KMS-11 (cell line): ENCODE measurements around the gene ACACA.

Experiments
- H2AFZ ChIP-seq: fragments of 200-600 bp; sonication (generic); 2 replicates; pipeline ENCODE4 v1.6.1; 2016; ENCODE audit warnings: antibody characterized with exemption, mixed run types, low read depth
- H3K27ac ChIP-seq: fragments of 200-600 bp; sonication (generic); 2 replicates; pipeline ENCODE4 v1.6.1; 2016; ENCODE audit warnings: mild to moderate bottlenecking, mixed run types
- H3K27me3 ChIP-seq: fragments of 200-600 bp; sonication (generic); 2 replicates; pipeline ENCODE4 v1.6.1; 2017; ENCODE audit warnings: mild to moderate bottlenecking, low read depth, mixed run types, moderate library complexity; ENCODE audit not compliant: insufficient read depth
- H3K36me3 ChIP-seq: fragments of 200-600 bp; sonication (generic); 2 replicates; pipeline ENCODE4 v1.6.1; 2017; ENCODE audit warnings: mild to moderate bottlenecking, mixed run types; ENCODE audit not compliant: insufficient read depth
- H3K4me1 ChIP-seq: fragments of 200-600 bp; sonication (generic); 2 replicates; pipeline ENCODE4 v1.6.1; 2016; ENCODE audit warnings: mild to moderate bottlenecking, low read depth, mixed run types; ENCODE audit not compliant: poor library complexity, severe bottlenecking
- H3K4me2 ChIP-seq: fragments of 200-600 bp; sonication (generic); 2 replicates; pipeline ENCODE4 v1.7.0; 2016; ENCODE audit warnings: mild to moderate bottlenecking, mixed run types
- H3K4me3 ChIP-seq: fragments of 200-600 bp; sonication (generic); IDR thresholded peaks from 2 replicates; pipeline ENCODE4 v1.6.1; 2017; ENCODE audit warnings: low read depth, low read length, mixed read lengths; ENCODE audit not compliant: insufficient read depth
- H3K79me2 ChIP-seq: fragments of 200-600 bp; sonication (generic); 2 replicates; pipeline ENCODE4 v1.6.1; 2016; ENCODE audit warnings: low read depth, mixed run types; ENCODE audit not compliant: insufficient read depth
- H3K9ac ChIP-seq: fragments of 200-600 bp; sonication (generic); 2 replicates; pipeline ENCODE4 v1.6.1; 2016; ENCODE audit warnings: mild to moderate bottlenecking, mixed run types
- H4K20me1 ChIP-seq: fragments of 200-600 bp; sonication (generic); 2 replicates; pipeline ENCODE4 v1.6.1; 2016; ENCODE audit warnings: mild to moderate bottlenecking, mixed run types; ENCODE audit not compliant: insufficient read depth
- CTCF ChIP-seq: fragments of 200-600 bp; sonication (generic); conservative IDR thresholded peaks from 2 replicates; pipeline ENCODE4 v1.6.1; 2017; ENCODE audit warnings: low read depth, mild to moderate bottlenecking, antibody characterized with exemption, low read length, moderate library complexity, mixed read lengths

Gene ACACA

GRCh38 chr17:37247825-37248224 lies 158.8 kb downstream of the ACACA start:
- no peak overlapping the region for H3K4me3 ChIP-seq
- no peak overlapping the region for H2AFZ ChIP-seq
- H3K9ac ChIP-seq = no peak overlapping the region
- TF ChIP-seq CTCF = no peak
- no peaks in the 10 kb centered on the region for H3K4me1 ChIP-seq
- no peak overlapping the region for H3K27ac ChIP-seq
- no peaks in the 10 kb centered on the region for H4K20me1 ChIP-seq
- H3K27me3 ChIP-seq = no peaks in the 10 kb centered on the region
- H3K79me2 ChIP-seq = no peaks in the 10 kb centered on the region
- H3K4me2 ChIP-seq = no peak overlapping the region
- H3K36me3 ChIP-seq = no peaks in the 10 kb centered on the region; the same call in 1 of the 2 replicates

- Histone ChIP-seq H3K9ac (no peak overlapping the region), H3K27ac (no peak overlapping the region), H3K79me2 (no peaks in the 10 kb centered on the region), H2AFZ (no peak overlapping the region), H4K20me1 (no peaks in the 10 kb centered on the region), H3K4me1 (no peaks in the 10 kb centered on the region), H3K36me3 (no peaks in the 10 kb centered on the region; the same call in 1 of the 2 replicates), H3K27me3 (no peaks in the 10 kb centered on the region), H3K4me3 (no peak overlapping the region), H3K4me2 (no peak overlapping the region)
- TF ChIP-seq CTCF = no peak
Measured at GRCh38 chr17:37246085-37246484, 160.6 kb downstream of the ACACA start.

- H3K9ac ChIP-seq = no peak overlapping the region
- no peaks in the 10 kb centered on the region for H3K4me1 ChIP-seq
- no peaks in the 10 kb centered on the region for H3K27me3 ChIP-seq
- H4K20me1 ChIP-seq = no peaks in the 10 kb centered on the region
- no peak overlapping the region for H3K4me3 ChIP-seq
- no peak overlapping the region for H2AFZ ChIP-seq
- no peaks in the 10 kb centered on the region; the same call in 1 of the 2 replicates for H3K36me3 ChIP-seq
- TF ChIP-seq CTCF = no peak
- H3K4me2 ChIP-seq = no peak overlapping the region
- no peaks in the 10 kb centered on the region for H3K79me2 ChIP-seq
- H3K27ac ChIP-seq = no peak overlapping the region
Measured at GRCh38 chr17:37240381-37240780, 166.3 kb downstream of the ACACA start.

GRCh38 chr17:37239690-37240334 lies 166.8 kb downstream of the ACACA start:
- H3K9ac ChIP-seq = no peak overlapping the region
- no peaks in the 10 kb centered on the region for H3K4me1 ChIP-seq
- H3K27me3 ChIP-seq = no peaks in the 10 kb centered on the region
- H4K20me1 ChIP-seq = no peaks in the 10 kb centered on the region
- no peak overlapping the region for H3K27ac ChIP-seq
- H2AFZ ChIP-seq = no peak overlapping the region
- H3K4me2 ChIP-seq = no peak overlapping the region
- TF ChIP-seq CTCF = peak; percentile 78
- no peaks in the 10 kb centered on the region for H3K79me2 ChIP-seq
- H3K4me3 ChIP-seq = no peak overlapping the region
- H3K36me3 ChIP-seq = no peaks in the 10 kb centered on the region; the same call in 1 of the 2 replicates
